ENCODE measurements around the gene CD6.

DNA sequence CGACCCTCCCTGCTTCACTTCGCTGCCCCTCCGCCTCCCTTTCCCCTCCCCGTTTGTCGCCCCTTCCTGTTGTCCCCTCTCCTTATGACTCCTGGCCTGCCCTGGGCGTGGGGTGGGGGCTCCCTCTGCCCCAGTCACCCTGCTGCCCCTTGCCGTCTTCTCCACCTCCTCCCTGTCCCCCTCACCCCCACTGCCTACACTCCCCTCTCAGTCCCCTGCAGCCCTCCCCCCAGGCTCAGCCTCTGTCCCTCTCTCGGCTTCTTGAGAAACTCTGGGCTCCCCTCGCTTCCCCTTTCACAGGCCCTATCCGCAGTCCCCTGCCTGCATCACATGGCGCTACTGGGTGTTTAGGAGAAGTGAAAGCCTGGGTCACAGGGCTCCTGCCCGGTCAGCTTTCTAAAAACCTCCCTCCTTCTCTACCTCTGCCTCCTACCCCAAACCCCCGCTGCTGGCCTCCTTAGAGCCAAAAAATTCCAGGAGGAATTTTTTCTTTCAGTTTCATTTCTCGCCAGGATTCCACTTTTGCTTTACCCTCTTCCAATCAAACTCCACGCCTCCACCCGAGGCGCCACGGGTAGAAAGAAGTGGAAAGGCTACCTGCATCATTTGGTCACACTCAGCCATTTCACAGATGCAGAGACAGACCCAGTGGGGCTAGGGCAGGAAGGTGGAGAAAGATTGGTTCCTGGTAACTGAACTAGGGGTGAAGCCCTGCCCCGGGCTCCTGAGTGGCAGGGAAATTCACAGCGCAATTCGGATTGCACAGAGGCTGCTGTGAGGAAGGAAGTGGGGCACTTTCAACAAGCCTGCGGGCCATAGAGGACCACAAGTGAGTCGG is 19.4 kb upstream of the CD6 start, which contains the start of gene SLC15A3:
- TF ChIP-seq, protein P1, sequence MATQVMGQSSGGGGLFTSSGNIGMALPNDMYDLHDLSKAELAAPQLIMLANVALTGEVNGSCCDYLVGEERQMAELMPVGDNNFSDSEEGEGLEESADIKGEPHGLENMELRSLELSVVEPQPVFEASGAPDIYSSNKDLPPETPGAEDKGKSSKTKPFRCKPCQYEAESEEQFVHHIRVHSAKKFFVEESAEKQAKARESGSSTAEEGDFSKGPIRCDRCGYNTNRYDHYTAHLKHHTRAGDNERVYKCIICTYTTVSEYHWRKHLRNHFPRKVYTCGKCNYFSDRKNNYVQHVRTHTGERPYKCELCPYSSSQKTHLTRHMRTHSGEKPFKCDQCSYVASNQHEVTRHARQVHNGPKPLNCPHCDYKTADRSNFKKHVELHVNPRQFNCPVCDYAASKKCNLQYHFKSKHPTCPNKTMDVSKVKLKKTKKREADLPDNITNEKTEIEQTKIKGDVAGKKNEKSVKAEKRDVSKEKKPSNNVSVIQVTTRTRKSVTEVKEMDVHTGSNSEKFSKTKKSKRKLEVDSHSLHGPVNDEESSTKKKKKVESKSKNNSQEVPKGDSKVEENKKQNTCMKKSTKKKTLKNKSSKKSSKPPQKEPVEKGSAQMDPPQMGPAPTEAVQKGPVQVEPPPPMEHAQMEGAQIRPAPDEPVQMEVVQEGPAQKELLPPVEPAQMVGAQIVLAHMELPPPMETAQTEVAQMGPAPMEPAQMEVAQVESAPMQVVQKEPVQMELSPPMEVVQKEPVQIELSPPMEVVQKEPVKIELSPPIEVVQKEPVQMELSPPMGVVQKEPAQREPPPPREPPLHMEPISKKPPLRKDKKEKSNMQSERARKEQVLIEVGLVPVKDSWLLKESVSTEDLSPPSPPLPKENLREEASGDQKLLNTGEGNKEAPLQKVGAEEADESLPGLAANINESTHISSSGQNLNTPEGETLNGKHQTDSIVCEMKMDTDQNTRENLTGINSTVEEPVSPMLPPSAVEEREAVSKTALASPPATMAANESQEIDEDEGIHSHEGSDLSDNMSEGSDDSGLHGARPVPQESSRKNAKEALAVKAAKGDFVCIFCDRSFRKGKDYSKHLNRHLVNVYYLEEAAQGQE (IDR thresholded peaks at IDR 0.05; ENCODE audit: insufficient read depth in 1 of 2, low read depth in 2 of 2, low read length in 2 of 2) = no peak
- TF ChIP-seq TAF1 (IDR thresholded peaks at IDR 0.05; ENCODE audit: borderline replicate concordance, insufficient read depth, low read length) = no peak

All from PFSK-1 (cell line).